Measurements from ENCODE around the gene C1orf116.

The C1orf116 gene

DNA sequence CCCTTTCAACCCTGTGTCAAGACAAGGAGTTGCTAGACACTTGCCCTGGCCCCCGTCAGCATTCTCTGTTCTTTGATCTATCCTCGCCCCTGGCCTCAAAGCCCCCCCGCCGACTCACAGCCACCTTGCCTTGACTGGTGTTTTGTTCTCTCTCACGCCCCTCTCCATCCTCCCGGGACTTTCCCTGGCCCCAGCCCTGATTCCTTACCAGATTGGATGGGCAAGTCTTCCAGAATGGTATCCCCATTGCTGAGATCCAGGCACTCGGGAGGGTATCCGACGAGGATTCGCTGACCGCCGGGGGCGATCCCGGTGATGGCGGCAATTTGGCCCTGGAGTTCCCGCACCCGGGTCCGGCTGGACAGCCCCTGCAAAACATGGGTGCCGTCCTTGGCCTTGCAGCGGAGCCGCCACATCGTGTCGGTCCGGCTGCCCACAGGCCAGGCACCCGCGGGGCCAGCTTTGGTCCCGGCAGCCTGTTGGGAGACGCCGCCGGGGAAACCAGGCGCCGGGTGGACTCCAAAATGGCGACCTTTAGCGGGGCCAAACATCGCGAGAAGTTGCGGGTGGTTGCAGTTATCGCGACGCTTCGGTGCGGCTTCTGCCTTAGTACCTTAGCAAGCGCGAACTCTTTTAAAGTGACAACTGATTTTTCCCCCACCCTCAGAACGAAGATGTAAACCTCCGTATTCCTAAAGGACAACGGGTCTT is 18.1 kb upstream of the C1orf116 start (continued):
- TF ChIP-seq, protein P1, sequence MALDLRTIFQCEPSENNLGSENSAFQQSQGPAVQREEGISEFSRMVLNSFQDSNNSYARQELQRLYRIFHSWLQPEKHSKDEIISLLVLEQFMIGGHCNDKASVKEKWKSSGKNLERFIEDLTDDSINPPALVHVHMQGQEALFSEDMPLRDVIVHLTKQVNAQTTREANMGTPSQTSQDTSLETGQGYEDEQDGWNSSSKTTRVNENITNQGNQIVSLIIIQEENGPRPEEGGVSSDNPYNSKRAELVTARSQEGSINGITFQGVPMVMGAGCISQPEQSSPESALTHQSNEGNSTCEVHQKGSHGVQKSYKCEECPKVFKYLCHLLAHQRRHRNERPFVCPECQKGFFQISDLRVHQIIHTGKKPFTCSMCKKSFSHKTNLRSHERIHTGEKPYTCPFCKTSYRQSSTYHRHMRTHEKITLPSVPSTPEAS (tag by site-specific recombination; IDR thresholded peaks at IDR 0.05), result no peak

DNA sequence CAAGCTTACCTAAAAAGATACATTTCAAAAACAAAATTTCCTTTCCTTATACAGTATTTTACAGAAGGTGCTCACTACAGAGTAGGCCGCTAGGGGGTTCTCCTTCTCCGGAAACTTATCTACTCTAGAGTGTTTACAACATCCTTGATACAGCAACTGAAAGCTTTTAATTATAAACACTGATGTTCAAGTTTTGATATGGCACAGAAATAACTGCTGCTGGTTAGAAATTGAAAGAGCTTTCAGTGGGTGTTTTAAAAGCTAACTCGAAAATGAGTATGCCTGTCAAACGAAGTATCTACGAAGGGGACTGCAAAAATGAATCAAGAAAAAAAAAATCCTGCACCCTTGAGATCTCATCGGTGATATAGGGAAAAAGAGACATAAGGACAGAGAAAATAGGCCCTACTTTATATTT is 17.4 kb upstream of the C1orf116 start:
- H3K4me3 ChIP-seq (ENCODE audit: low read depth, low read length), result peak overlapping the region; percentile 94
- TF ChIP-seq, protein P2, sequence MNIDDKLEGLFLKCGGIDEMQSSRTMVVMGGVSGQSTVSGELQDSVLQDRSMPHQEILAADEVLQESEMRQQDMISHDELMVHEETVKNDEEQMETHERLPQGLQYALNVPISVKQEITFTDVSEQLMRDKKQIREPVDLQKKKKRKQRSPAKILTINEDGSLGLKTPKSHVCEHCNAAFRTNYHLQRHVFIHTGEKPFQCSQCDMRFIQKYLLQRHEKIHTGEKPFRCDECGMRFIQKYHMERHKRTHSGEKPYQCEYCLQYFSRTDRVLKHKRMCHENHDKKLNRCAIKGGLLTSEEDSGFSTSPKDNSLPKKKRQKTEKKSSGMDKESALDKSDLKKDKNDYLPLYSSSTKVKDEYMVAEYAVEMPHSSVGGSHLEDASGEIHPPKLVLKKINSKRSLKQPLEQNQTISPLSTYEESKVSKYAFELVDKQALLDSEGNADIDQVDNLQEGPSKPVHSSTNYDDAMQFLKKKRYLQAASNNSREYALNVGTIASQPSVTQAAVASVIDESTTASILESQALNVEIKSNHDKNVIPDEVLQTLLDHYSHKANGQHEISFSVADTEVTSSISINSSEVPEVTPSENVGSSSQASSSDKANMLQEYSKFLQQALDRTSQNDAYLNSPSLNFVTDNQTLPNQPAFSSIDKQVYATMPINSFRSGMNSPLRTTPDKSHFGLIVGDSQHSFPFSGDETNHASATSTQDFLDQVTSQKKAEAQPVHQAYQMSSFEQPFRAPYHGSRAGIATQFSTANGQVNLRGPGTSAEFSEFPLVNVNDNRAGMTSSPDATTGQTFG (tag by site-specific recombination; IDR thresholded peaks at IDR 0.05; ENCODE audit: borderline replicate concordance), result no peak
- TF ChIP-seq ZNF654 (tag by site-specific recombination; IDR thresholded peaks at IDR 0.05; ENCODE audit: low read depth) (peak; percentile 40), SP2 (tag by site-specific recombination; IDR thresholded peaks at IDR 0.05) (no peak), ZNF660 (tag by site-specific recombination; IDR thresholded peaks at IDR 0.05) (peak; percentile 82; the same call in 1 of the 2 replicates), ZNF10 (tag by site-specific recombination; IDR thresholded peaks at IDR 0.05) (0 out of 2 replicates have a peak, but pooled peaks have one; percentile 8), ZNF558 (tag by site-specific recombination; IDR thresholded peaks at IDR 0.05) (0 out of 2 replicates have a peak, but pooled peaks have one; percentile 17), ZNF416 (tag by site-specific recombination; IDR thresholded peaks at IDR 0.05) (no peak), GLI2 (tag by site-specific recombination; IDR thresholded peaks at IDR 0.05; ENCODE audit: borderline replicate concordance, low read depth) (no peak)
- TF ChIP-seq, protein P3, sequence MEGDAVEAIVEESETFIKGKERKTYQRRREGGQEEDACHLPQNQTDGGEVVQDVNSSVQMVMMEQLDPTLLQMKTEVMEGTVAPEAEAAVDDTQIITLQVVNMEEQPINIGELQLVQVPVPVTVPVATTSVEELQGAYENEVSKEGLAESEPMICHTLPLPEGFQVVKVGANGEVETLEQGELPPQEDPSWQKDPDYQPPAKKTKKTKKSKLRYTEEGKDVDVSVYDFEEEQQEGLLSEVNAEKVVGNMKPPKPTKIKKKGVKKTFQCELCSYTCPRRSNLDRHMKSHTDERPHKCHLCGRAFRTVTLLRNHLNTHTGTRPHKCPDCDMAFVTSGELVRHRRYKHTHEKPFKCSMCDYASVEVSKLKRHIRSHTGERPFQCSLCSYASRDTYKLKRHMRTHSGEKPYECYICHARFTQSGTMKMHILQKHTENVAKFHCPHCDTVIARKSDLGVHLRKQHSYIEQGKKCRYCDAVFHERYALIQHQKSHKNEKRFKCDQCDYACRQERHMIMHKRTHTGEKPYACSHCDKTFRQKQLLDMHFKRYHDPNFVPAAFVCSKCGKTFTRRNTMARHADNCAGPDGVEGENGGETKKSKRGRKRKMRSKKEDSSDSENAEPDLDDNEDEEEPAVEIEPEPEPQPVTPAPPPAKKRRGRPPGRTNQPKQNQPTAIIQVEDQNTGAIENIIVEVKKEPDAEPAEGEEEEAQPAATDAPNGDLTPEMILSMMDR (tag by site-specific recombination; IDR thresholded peaks at IDR 0.05), result 0 out of 2 replicates have a peak, but pooled peaks have one; percentile 15
- ChIA-PET POLR2A (no interaction called here), CTCF (interaction anchor here (0.6 to 3.6 kb wide), 19 partner anchors 9 to 451 kb away, joined by 3 to 25 read pairs (median 3); partner anchors contain the start of gene C1orf116)
- H3K27ac ChIP-seq (ENCODE audit: extremely low read depth, low read depth, low read length), result peak overlapping the region; percentile 73
- peaks cover 0 to 36% of the 10 kb centered on the region in 2 experiments; a peak in 1 of 3 replicates for H3K36me3 ChIP-seq (ENCODE audit: control insufficient read depth in 2 of 2, insufficient read depth in 1 of 2, low read length in 2 of 2)
- H3K4me1 ChIP-seq (ENCODE audit: control insufficient read depth, insufficient read depth, low read length), result no peaks in the 10 kb centered on the region; the same call in 1 of the 2 replicates
- H3K9me3 ChIP-seq (ENCODE audit: control insufficient read depth, insufficient read depth, low read depth, low read length), result no peaks in the 10 kb centered on the region

DNA sequence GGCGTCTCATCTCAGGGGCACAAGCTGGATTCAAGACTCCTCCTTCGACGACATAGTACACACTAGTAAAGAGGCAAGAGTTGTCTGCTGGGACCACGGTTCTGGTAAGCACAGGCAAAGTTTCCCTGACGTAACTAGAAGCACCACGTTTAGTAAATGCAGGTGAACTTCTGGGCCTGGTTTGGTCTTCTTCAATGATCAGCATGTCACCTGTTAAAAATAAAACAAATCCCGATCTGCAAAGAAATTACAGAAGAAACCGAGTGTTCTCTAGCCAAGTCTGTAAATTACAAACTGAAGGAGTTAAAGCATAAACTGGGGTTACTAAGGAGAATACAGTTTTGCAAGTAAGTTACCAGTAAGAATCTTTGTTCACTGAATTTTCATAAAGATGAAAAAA is 17.0 kb upstream of the C1orf116 start:
- POLR2A ChIA-PET, result no interaction called here
- H3K36me3 ChIP-seq (ENCODE audit: control insufficient read depth in 2 of 2, insufficient read depth in 1 of 2, low read length in 2 of 2), result peaks cover 0 to 40% of the 10 kb centered on the region in 2 experiments; a peak in 1 of 3 replicates
- CTCF ChIA-PET, result interaction anchor here (0.6 to 3.6 kb wide), 16 partner anchors 9 to 452 kb away, joined by 3 to 25 read pairs (median 4); partner anchors contain the start of gene C1orf116
- no peak for TF ChIP-seq OVOL3 (tag by site-specific recombination; IDR thresholded peaks at IDR 0.05)
- TF ChIP-seq ZNF132 (tag by site-specific recombination; IDR thresholded peaks at IDR 0.05; ENCODE audit: borderline replicate concordance), result no peak
- TF ChIP-seq ZNF501 (tag by site-specific recombination; IDR thresholded peaks at IDR 0.05), result no peak
- TF ChIP-seq FEZF1 (tag by site-specific recombination; IDR thresholded peaks at IDR 0.05), result no peak
- no peak for TF ChIP-seq YY2 (tag by site-specific recombination; IDR thresholded peaks at IDR 0.05)
- no peak for TF ChIP-seq GLIS2 (tag by site-specific recombination; IDR thresholded peaks at IDR 0.05)
- TF ChIP-seq PATZ1 (tag by site-specific recombination; IDR thresholded peaks at IDR 0.05), result no peak
- TF ChIP-seq ZBTB8A (tag by site-specific recombination; IDR thresholded peaks at IDR 0.05), result no peak
- TF ChIP-seq, protein P4, sequence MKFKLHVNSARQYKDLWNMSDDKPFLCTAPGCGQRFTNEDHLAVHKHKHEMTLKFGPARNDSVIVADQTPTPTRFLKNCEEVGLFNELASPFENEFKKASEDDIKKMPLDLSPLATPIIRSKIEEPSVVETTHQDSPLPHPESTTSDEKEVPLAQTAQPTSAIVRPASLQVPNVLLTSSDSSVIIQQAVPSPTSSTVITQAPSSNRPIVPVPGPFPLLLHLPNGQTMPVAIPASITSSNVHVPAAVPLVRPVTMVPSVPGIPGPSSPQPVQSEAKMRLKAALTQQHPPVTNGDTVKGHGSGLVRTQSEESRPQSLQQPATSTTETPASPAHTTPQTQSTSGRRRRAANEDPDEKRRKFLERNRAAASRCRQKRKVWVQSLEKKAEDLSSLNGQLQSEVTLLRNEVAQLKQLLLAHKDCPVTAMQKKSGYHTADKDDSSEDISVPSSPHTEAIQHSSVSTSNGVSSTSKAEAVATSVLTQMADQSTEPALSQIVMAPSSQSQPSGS (tag by site-specific recombination; IDR thresholded peaks at IDR 0.05; ENCODE audit: low read depth), result no peak
- TF ChIP-seq, protein P5, sequence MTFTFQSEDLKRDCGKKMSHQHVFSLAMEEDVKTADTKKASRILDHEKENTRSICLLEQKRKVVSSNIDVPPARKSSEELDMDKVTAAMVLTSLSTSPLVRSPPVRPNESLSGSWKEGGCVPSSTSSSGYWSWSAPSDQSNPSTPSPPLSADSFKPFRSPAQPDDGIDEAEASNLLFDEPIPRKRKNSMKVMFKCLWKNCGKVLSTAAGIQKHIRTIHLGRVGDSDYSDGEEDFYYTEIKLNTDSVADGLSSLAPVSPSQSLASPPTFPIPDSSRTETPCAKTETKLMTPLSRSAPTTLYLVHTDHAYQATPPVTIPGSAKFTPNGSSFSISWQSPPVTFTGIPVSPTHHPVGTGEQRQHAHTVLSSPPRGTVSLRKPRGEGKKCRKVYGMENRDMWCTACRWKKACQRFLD (tag by site-specific recombination; IDR thresholded peaks at IDR 0.05), result no peak
- TF ChIP-seq ZBTB48 (tag by site-specific recombination; IDR thresholded peaks at IDR 0.05), result no peak

More for the DNA sequence above, 17.0 kb upstream of the C1orf116 start:
- Histone ChIP-seq H3K27ac (ENCODE audit: extremely low read depth, low read depth, low read length) (no peak overlapping the region), H3K9me3 (ENCODE audit: control insufficient read depth, insufficient read depth, low read depth, low read length) (no peaks in the 10 kb centered on the region), H3K4me1 (ENCODE audit: control insufficient read depth, insufficient read depth, low read length) (no peaks in the 10 kb centered on the region; the same call in 1 of the 2 replicates), H3K4me3 (ENCODE audit: low read depth, low read length) (peak overlapping the region; percentile 94)

Data from HEK293 (cell line).